Activated CD8-positive, alpha-beta T cell treated with anti-CD3 and anti-CD28 coated beads, Interleukin-2, amount 10 ng/mL, durations not matched to agents 7 days and 5 days (primary cell): ENCODE measurements around the gene ARID5B. TPM values are rescaled to one million over a fixed set of nuclear protein-coding genes. Genes with fewer than 3 reads are reported as not detected.
"Not testable (repeated sequence)": the region's sequence is repeated elsewhere in the genome, so short reads cannot be mapped to it uniquely, and the experiment has no call there.

Experiments
- ATAC-seq: fragments of 150-1000 bp; cut with Tn5 transposase; one replicate; pipeline ENCODE4 v1.10.0; 2021; ENCODE audit warnings: moderate library complexity
- CTCF ChIA-PET: fragments of 350-600 bp; sonication (Branson Sonifier 250); formaldehyde crosslinking; loops from one replicate; lab custom pipeline; 2021; ENCODE audit warnings: antibody characterized with exemption; lab: Charles Lee
- POLR2A ChIA-PET: fragments of 350-600 bp; sonication (Branson Sonifier 250); formaldehyde crosslinking; loops from one replicate; lab custom pipeline; 2021; ENCODE audit warnings: antibody characterized with exemption; lab: Charles Lee
- DNase-seq: peaks from one replicate; pipeline ENCODE4 v3.0.0-alpha.2; 2020
- H3K27ac Mint-ChIP-seq: one replicate; pipeline ENCODE4 v1.8.0; 2021; ENCODE audit warnings: mild to moderate bottlenecking, mixed read lengths
- H3K27me3 Mint-ChIP-seq: one replicate; pipeline ENCODE4 v1.8.0; 2021; ENCODE audit warnings: low read depth, mixed read lengths
- H3K36me3 Mint-ChIP-seq: one replicate; pipeline ENCODE4 v1.8.0; 2021; ENCODE audit warnings: low read depth, mixed read lengths
- H3K4me1 Mint-ChIP-seq: one replicate; pipeline ENCODE4 v1.8.0; 2021; ENCODE audit warnings: low read depth, mixed read lengths
- H3K4me3 Mint-ChIP-seq: one replicate; pipeline ENCODE4 v1.8.0; 2021; ENCODE audit warnings: mild to moderate bottlenecking, mixed read lengths
- H3K9me3 Mint-ChIP-seq: one replicate; pipeline ENCODE4 v1.8.0; 2022; ENCODE audit warnings: mixed read lengths; ENCODE audit not compliant: insufficient read depth
- total RNA-seq, 2 experiments: library from RNA; stranded (reverse); gene quantifications; one replicate each; pipeline ENCODE4 v1.2.3, GENCODE V29; 2021

ARID5B gene
- total RNA-seq, 2 experiments from 2014 or later: 18.0 to 21.6 TPM

DNA sequence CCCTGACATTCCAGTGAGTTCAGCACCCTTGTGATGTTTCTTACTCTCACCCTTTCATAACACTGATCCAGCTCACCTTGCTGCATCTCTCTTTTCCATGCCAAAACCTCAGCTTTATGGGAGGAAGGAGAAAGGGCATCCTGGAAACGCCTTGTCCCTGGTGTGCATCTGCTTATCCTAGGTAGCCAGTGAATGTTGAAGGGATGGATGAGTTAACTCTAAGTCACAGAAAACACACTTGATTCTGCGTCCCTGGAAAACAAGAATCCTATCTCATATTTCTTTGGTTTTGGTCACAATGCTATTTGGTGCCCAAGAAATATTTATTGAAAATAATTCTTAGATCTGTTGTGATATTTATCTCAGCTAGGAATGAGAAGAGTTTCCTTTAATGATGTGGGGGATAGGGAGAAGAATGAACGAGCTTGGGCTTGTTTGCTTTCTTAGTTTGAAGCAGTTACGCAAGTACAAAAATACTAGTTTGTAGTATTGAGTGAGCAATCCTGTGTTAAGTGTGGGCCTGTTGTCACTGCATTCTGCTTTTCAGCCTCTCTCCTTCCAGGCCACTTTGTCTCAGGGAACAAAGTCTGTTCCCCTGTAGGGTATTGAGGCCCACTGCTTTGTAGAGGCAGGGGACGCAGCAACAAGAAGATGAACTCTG lies 126.5 kb downstream of the ARID5B start:
- Mint-ChIP-seq H3K36me3 (peaks cover 32% of the 10 kb centered on the region), H3K27ac (no peak overlapping the region), H3K4me3 (no peak overlapping the region), H3K4me1 (peaks cover 21% of the 10 kb centered on the region), H3K27me3 (no peaks in the 10 kb centered on the region), H3K9me3 (peaks cover 3% of the 10 kb centered on the region)
- DNase-seq (no peak), ATAC-seq (no peak)
- ChIA-PET CTCF (interaction anchor here (0.9 to 1.3 kb wide), 2 partner anchors 8 to 10 kb away, joined by 3 to 4 read pairs; no protein-coding TSS in a partner anchor), POLR2A (interaction anchor here (0.6 kb wide), 1 partner anchor 9 kb away, joined by 3 read pairs; no protein-coding TSS in a partner anchor)

GRCh38 chr10:62028502-62028842 lies 127.0 kb downstream of the ARID5B start:
- ATAC-seq, H3K27me3 Mint-ChIP-seq, H3K4me3 Mint-ChIP-seq, H3K27ac Mint-ChIP-seq, H3K9me3 Mint-ChIP-seq, DNase-seq: not testable (repeated sequence)
- POLR2A ChIA-PET: interaction anchor here (0.6 to 0.7 kb wide), 2 partner anchors 9 to 41 kb away, joined by 3 read pairs; no protein-coding TSS in a partner anchor
- peaks cover 30% of the 10 kb centered on the region for H3K36me3 Mint-ChIP-seq
- H3K4me1 Mint-ChIP-seq: peaks cover 26% of the 10 kb centered on the region
- CTCF ChIA-PET: interaction anchor here (0.9 to 1.3 kb wide), 2 partner anchors 8 to 10 kb away, joined by 3 to 4 read pairs; no protein-coding TSS in a partner anchor

DNA sequence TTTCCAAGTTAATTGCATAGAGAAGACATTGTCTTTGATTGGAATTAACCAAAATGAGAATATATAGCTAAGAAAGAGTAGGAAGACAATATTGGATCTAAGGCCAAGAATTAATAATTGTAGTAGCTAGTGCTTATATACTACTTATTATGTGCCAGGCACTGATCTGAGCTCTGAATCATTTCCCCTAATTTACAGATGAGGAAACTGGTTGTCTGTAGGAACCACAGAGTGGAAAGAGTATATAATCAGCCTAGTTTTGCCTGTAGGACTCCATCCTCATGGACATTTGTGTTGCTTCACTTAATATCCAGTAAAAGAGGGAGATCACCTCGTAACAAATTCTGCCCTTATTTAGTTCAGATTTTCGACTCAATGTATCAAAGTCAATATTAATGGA lies 127.9 kb downstream of the ARID5B start:
- ATAC-seq (no peak), DNase-seq (no peak)
- peaks cover 29% of the 10 kb centered on the region for H3K4me1 Mint-ChIP-seq
- peaks cover 34% of the 10 kb centered on the region for H3K36me3 Mint-ChIP-seq
- peaks cover 3% of the 10 kb centered on the region for H3K9me3 Mint-ChIP-seq
- H3K27ac Mint-ChIP-seq: no peak overlapping the region
- no peak overlapping the region for H3K4me3 Mint-ChIP-seq
- no peaks in the 10 kb centered on the region for H3K27me3 Mint-ChIP-seq
- ChIA-PET POLR2A (interaction anchor here (0.6 to 0.7 kb wide), 2 partner anchors 10 to 42 kb away, joined by 3 read pairs; no protein-coding TSS in a partner anchor), CTCF (no interaction called here)

DNA sequence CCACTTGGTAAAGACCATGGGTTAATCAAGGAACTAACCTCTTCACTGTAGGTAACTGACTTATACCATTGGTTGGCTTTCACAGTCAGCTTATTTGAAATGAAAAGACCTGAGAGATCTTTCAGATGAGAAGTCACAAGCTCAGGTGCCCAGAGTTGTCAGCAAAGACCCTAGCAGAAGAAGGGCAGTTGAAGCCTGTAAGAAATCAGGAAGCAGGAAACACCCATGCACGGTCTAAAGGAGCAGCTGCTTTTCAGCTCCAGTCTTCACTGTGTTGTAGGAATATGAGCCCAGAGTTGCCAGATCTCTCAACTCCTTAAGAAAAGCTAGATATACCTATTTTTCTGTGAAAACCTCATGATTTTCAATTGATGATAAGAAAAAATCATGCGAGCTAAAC lies 130.0 kb downstream of the ARID5B start:
- POLR2A ChIA-PET: no interaction called here
- Mint-ChIP-seq H3K27me3 (no peaks in the 10 kb centered on the region), H3K4me1 (peaks cover 20% of the 10 kb centered on the region), H3K4me3 (no peak overlapping the region), H3K9me3 (no peaks in the 10 kb centered on the region), H3K36me3 (peaks cover 23% of the 10 kb centered on the region), H3K27ac (no peak overlapping the region)
- CTCF ChIA-PET: interaction anchor here (1.0 to 1.3 kb wide), 3 partner anchors 9 to 135 kb away, joined by 3 to 4 read pairs (median 4); no protein-coding TSS in a partner anchor
- ATAC-seq: no peak
- DNase-seq: no peak

- Mint-ChIP-seq H3K27me3 (no peaks in the 10 kb centered on the region), H3K27ac (peak overlapping the region; percentile 69), H3K9me3 (no peaks in the 10 kb centered on the region), H3K4me3 (no peak overlapping the region), H3K36me3 (peaks cover 25% of the 10 kb centered on the region), H3K4me1 (peaks cover 34% of the 10 kb centered on the region)
- DNase-seq: no peak
- CTCF ChIA-PET: no interaction called here
- POLR2A ChIA-PET: no interaction called here
- no peak for ATAC-seq
Measured at GRCh38 chr10:62033125-62033524, 131.6 kb downstream of the ARID5B start.

DNA sequence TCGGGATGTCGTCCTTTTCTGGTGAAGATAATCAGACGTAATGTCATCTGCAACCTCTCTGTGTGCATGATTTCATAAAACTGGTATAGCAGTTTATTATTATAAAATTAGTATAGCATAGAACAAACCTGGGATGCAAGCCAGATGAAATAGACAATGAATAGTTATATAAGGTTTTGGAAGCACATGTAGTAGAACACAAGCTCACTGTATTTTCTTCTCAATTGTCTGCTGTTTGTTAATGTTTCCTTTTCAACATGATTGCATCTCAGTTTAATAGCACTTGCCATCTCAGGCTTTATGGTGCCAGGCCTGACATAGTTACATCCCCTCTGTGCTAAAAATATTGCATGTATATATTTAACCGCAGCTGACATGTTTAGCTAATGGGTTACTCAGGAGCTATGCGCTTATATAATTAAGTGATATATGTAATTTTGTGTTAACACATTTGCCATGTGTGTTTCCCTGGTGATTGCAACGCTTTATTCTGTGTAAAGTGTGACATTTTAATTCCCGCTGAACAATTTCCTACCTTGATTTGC lies 132.7 kb downstream of the ARID5B start:
- peaks cover 42% of the 10 kb centered on the region for H3K4me1 Mint-ChIP-seq
- ATAC-seq (no peak), DNase-seq (no peak)
- no peak overlapping the region for H3K4me3 Mint-ChIP-seq
- ChIA-PET POLR2A (no interaction called here), CTCF (interaction anchor here (11.3 kb wide), 1 partner anchor 209 kb away, joined by 253 read pairs; no protein-coding TSS in a partner anchor)
- H3K27me3 Mint-ChIP-seq: no peaks in the 10 kb centered on the region
- H3K36me3 Mint-ChIP-seq: peaks cover 19% of the 10 kb centered on the region
- H3K27ac Mint-ChIP-seq: no peak overlapping the region
- no peaks in the 10 kb centered on the region for H3K9me3 Mint-ChIP-seq

- Mint-ChIP-seq H3K9me3 (no peaks in the 10 kb centered on the region), H3K27me3 (no peaks in the 10 kb centered on the region), H3K4me1 (peaks cover 56% of the 10 kb centered on the region), H3K27ac (no peak overlapping the region), H3K4me3 (no peak overlapping the region), H3K36me3 (peaks cover 27% of the 10 kb centered on the region)
- DNase-seq: no peak
- ChIA-PET POLR2A (interaction anchor here (0.6 to 5.9 kb wide), 5 partner anchors 13 to 196 kb away, joined by 3 to 29 read pairs (median 5); no protein-coding TSS in a partner anchor), CTCF (interaction anchor here (1.0 to 11.3 kb wide), 11 partner anchors 9 to 401 kb away, joined by 3 to 253 read pairs (median 11); partner anchors contain the start of gene ARID5B)
- ATAC-seq: no peak
Measured at GRCh38 chr10:62036186-62037081, 134.9 kb downstream of the ARID5B start.

DNA sequence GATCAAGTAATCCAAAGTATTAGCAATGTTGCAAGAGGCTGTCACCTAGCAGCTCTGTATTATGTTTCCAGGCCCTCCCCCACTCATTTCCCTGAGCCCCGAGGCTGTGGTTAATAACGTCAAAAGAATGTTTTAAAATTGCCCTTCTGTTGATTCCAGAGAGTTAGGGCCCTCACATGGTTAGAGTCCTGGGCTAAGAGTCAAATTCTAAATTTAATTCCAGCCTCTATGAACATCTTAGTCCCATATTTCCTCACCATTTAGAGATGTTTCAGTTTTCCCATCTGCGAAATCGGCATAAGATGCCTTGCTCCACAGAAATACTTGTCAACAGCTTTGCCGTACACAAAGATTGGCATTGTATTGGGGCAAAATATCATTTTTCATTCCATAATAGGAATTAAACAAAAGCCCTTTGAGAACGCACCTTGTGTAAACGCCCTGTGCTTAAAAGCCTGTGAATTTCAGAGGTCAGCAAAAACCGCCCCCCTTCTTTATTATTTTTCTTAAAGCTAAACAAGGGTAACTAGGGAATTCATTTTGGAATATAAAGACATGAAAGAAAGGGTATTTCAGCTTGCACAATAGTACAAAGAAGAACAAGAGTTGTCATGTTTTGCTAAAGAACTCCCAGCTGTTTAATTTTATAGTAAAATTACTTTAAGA lies 135.8 kb downstream of the ARID5B start:
- peaks cover 34% of the 10 kb centered on the region for H3K36me3 Mint-ChIP-seq
- DNase-seq: no peak
- ChIA-PET CTCF (interaction anchor here (0.6 to 11.3 kb wide), 20 partner anchors 9 to 400 kb away, joined by 3 to 253 read pairs (median 12); partner anchors contain the start of gene ARID5B), POLR2A (interaction anchor here (0.9 to 5.9 kb wide), 8 partner anchors 9 to 208 kb away, joined by 3 to 41 read pairs (median 5); partner anchors contain the start of gene ARID5B)
- H3K9me3 Mint-ChIP-seq: no peaks in the 10 kb centered on the region
- peaks cover 62% of the 10 kb centered on the region for H3K4me1 Mint-ChIP-seq
- no peak overlapping the region for H3K27ac Mint-ChIP-seq
- no peak for ATAC-seq
- H3K27me3 Mint-ChIP-seq: no peaks in the 10 kb centered on the region
- no peak overlapping the region for H3K4me3 Mint-ChIP-seq

DNA sequence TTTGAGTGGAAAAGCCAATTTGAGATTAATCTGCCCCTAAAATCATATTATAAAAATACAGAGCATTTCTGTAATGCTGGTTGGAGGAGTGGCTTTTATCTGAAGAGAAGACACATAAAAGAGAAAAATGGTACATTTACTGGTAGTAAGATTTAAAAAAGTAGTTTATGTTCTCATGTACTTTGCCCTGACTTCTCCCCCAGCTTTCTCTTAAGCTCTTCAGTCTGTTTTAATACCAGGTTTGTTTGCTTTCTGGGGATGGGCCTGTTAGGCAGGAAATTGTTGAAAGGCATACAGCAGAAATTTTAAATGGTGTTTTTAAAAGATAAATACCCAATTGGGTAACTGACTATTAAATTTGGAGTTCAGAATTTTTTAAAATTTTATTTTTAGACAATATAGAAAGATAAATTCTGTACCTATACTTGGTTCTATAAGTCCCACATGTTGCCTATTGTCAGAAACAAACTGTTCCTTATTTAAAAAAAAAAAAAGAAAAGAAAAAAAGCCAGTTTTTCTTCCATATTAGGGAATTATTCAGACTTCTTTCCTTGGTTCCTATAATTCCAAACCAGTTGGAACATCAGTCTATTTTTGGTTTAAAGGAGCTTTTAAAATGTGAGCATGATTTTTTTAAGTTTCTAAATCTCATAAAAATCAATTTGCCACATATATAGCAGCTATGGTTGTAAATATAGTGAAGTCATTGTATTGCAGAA lies 136.6 kb downstream of the ARID5B start:
- CTCF ChIA-PET: interaction anchor here (0.6 to 11.3 kb wide), 50 partner anchors 7 to 400 kb away, joined by 3 to 253 read pairs (median 5); partner anchors contain the start of genes ARID5B and RTKN2
- ATAC-seq (no peak), DNase-seq (no peak)
- POLR2A ChIA-PET: interaction anchor here (1.0 to 5.9 kb wide), 9 partner anchors 9 to 209 kb away, joined by 3 to 41 read pairs (median 5); partner anchors contain the start of gene ARID5B
- Mint-ChIP-seq H3K27me3 (no peaks in the 10 kb centered on the region), H3K4me3 (no peak overlapping the region), H3K27ac (peak overlapping the region; percentile 71), H3K36me3 (peaks cover 35% of the 10 kb centered on the region), H3K4me1 (peaks cover 62% of the 10 kb centered on the region), H3K9me3 (no peaks in the 10 kb centered on the region)

GRCh38 chr10:62038609-62039190 lies 137.2 kb downstream of the ARID5B start:
- H3K36me3 Mint-ChIP-seq: peaks cover 39% of the 10 kb centered on the region
- ATAC-seq (peak; percentile 78), DNase-seq (peak; percentile 88)
- H3K9me3 Mint-ChIP-seq: no peaks in the 10 kb centered on the region
- ChIA-PET CTCF (interaction anchor here (0.6 to 11.3 kb wide), 61 partner anchors 8 to 399 kb away, joined by 3 to 253 read pairs (median 5); partner anchors contain the start of genes ARID5B and RTKN2), POLR2A (interaction anchor here (0.7 to 5.9 kb wide), 9 partner anchors 8 to 208 kb away, joined by 3 to 41 read pairs (median 5); partner anchors contain the start of gene ARID5B)
- H3K4me1 Mint-ChIP-seq: peaks cover 62% of the 10 kb centered on the region
- peak overlapping the region; percentile 11 for H3K4me3 Mint-ChIP-seq
- peak overlapping the region; percentile 71 for H3K27ac Mint-ChIP-seq
- no peaks in the 10 kb centered on the region for H3K27me3 Mint-ChIP-seq
